ENCODE data around the gene SAGE1. TPM values are rescaled to one million over a fixed set of nuclear protein-coding genes. Genes with fewer than 3 reads are reported as not detected.
"Not testable (repeated sequence)": the region's sequence is repeated elsewhere in the genome, so short reads cannot be mapped to it uniquely, and the experiment has no call there.

SAGE1 gene
- total and polyA plus RNA-seq, 9 of the 15 experiments (the other 6 are each of a cell fraction or from before 2014, with no cell fraction given): 14.6 to 79.2 (median 29.3) TPM

- in situ Hi-C loops (cut with MboI); H2AFZ ChIP-seq (ENCODE audit: low read depth, low read length); H3K4me1 ChIP-seq (replicated peaks in 1 of 2; ENCODE audit: control insufficient read depth in 2 of 2, insufficient read depth in 2 of 2, low read length in 2 of 2); BruUV-seq (replicated peaks); H3K27ac ChIP-seq (ENCODE audit: extremely low read depth, low read depth, low read length); H3K9me3 ChIP-seq (replicated peaks; ENCODE audit: control insufficient read depth, insufficient read depth, low read depth, low read length); H3K4me2 ChIP-seq (ENCODE audit: insufficient read depth, low read length); FAIRE-seq; H4K20me1 ChIP-seq (replicated peaks; ENCODE audit: control insufficient read depth, insufficient read depth, low read length); intact Hi-C loops (cut with micrococcal nuclease); H3K27me3 ChIP-seq (ENCODE audit: control insufficient read depth in 2 of 2, insufficient read depth in 2 of 2, low read length in 2 of 2); H3K9me1 ChIP-seq (ENCODE audit: control insufficient read depth, insufficient read depth, low read length); CTCF ChIA-PET (ENCODE audit: low intra/inter-chr PET ratio); POLR2A ChIA-PET; H3K9ac ChIP-seq (ENCODE audit: insufficient read depth in 1 of 2, low read depth in 2 of 2, low read length in 2 of 2); ATAC-seq; H3K4me3 ChIP-seq; TF ChIP-seq MYC (CRISPR knock-in tag; IDR thresholded peaks at IDR 0.05; ENCODE audit: borderline replicate concordance, low read depth); NR2C2 (tag; IDR thresholded peaks at IDR 0.05): not testable (repeated sequence)
- peaks cover 17% of the 10 kb centered on the region; the same call in 1 of the 3 replicates for H3K36me3 ChIP-seq (ENCODE audit: control insufficient read depth, insufficient read depth, low read length)
- H3K79me2 ChIP-seq (ENCODE audit: control insufficient read depth, insufficient read depth, low read length): peaks cover 46% of the 10 kb centered on the region
- TF ChIP-seq CBX3 (IDR thresholded peaks at IDR 0.05; ENCODE audit: borderline replicate concordance in 1 of 2, low read length in 2 of 2) (peak in 1 of 2 experiments; percentile 15; a peak in 1 of 3 replicates), ZBTB33 (CRISPR knock-in tag; IDR thresholded peaks at IDR 0.05) (peak; percentile 93), MAX (CRISPR knock-in tag; IDR thresholded peaks at IDR 0.05) (0 out of 2 replicates have a peak, but pooled peaks have one; percentile 31), RBFOX2 (IDR thresholded peaks at IDR 0.05; ENCODE audit: low read depth, low read length) (peak; percentile 37; the same call in 1 of the 2 replicates), MYC (IDR thresholded peaks at IDR 0.05; ENCODE audit: low read depth, low read length) (peak; percentile 47), CTCFL (IDR thresholded peaks at IDR 0.05; ENCODE audit: borderline replicate concordance, insufficient read depth, low read depth, low read length, poor library complexity, severe bottlenecking) (peak; percentile 63), NR2C2 (CRISPR knock-in tag; IDR thresholded peaks at IDR 0.05) (peak; percentile 67; the same call in 1 of the 2 replicates), CTCF (IDR thresholded peaks at IDR 0.05 in 2 of 3, conservative IDR thresholded peaks at IDR 0.05 in 1 of 3; ENCODE audit: insufficient read depth in 2 of 3, low read depth in 1 of 3, low read length in 3 of 3) (peak; percentile 38 to 75 (median 47); a peak in 5 of 6 replicates)
- peak; percentile 11 to 56 (median 14) for DNase-seq (ENCODE audit: extremely low read depth in 1 of 4, low spot score in 3 of 4)
- WGBS (ENCODE audit: insufficient coverage, low coverage, missing lambda C conversion rate): 54% methylated on average over 5 of the region's 15 CpGs
These were observed 4.5 kb upstream of the SAGE1 start for GRCh38 chrX:135888976-135889375.
